Measurements from ENCODE around the gene PRRT1B.
"Not testable (repeated sequence)": the region's sequence is repeated elsewhere in the genome, so short reads cannot be mapped to it uniquely, and the experiment has no call there.

The PRRT1B gene

GRCh38 chr9:131550465-131550864 lies 5.1 kb downstream of the PRRT1B start:
- not testable (repeated sequence) for DNase-seq (ENCODE audit: low spot score)

DNA sequence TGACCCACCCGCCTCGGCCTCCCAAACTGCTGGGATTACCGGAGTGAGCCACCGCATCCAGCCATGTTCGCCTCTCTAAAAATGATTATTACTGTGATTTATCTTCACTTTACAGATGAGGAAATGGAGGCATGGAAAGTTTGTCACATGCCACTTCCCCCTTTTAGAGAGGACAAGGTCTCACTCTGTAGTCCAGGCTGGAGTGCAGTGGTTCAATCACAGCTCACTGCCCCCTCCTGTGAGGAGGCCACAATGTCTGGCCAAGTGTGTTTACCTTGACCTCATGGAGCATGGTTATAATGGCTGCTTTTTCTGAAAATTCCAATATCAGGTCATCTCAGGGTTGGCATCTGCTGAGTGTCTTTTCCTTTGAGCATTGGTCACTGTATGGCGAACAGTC lies 6.7 kb downstream of the PRRT1B start:
- DNase-seq (ENCODE audit: low spot score): no peak

GRCh38 chr9:131554087-131554842 lies 8.9 kb downstream of the PRRT1B start:
- DNase-seq (ENCODE audit: low spot score): no peak

DNA sequence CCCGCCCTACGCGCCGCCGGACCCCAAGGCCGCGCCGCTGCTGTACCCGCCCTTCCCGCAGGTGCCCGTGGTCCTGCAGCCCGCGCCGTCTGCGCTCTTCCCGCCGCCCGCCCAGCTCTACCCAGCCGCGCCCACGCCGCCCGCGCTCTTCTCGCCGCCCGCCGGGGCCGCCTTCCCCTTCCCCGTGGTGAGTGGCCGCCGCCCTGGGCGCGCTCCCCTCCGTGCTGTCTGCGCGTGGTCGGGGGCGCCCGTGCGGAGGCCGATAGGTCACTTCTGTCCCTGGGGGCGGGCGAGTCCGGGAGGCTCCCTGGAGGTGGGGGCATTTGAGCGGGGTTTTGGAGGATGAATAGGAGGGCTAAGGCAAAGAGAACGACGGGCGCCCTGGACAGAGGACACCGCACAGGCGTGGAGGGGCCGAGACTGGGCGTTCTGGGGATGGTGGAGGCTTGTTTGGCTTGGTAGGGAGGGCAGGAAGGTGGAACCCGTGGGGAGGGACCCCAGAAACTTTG lies 9.6 kb downstream of the PRRT1B start:
- no peak for DNase-seq (ENCODE audit: low spot score)

DNA sequence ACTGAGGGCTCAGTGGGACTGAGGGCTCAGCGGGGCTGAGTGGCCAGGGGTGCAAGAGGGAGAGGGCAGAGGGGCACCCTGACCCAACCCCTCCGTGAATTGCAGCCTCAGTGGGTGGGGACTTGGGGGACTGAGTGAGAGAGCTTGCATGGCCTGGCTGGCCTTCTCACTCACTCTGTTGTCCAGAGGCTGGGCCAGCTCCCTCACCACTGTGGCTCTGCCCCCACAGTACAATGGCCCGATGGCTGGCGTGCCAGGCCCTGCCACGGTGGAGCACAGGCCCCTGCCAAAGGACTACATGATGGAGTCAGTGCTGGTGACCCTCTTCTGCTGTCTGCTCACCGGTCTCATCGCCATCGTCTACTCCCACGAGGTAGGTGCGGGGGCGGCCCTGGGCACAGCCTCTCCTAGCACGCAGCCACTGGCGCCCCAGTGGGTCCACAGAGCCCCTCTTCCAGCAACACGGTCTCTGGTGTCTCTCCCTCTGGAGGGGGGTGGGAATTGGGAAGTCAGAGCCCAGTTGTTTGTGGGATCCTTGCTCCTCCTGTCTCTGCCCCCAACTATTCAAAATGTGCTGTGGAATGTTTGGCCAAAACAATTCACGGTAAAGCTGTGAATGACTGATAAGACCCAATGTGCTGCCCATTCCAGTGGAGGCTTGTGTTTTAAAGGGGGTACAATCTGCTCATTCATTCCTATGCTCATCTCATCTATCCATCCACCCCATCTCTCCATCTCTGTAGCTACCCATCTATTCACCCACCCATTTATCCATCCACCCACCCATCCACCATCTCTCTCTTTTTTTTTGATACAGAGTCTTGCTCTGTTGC lies 10.7 kb downstream of the PRRT1B start:
- no peak for DNase-seq (ENCODE audit: low spot score)

GRCh38 chr9:131557855-131558548 lies 12.7 kb downstream of the PRRT1B start:
- DNase-seq (ENCODE audit: low spot score): no peak

GRCh38 chr9:131559421-131560000 lies 14.2 kb downstream of the PRRT1B start:
- no peak for DNase-seq (ENCODE audit: low spot score)

GRCh38 chr9:131562032-131562959 lies 17.0 kb downstream of the PRRT1B start:
- no peak for DNase-seq (ENCODE audit: low spot score)

GRCh38 chr9:131565369-131565768 lies 20.0 kb downstream of the PRRT1B start:
- no peak for DNase-seq (ENCODE audit: low spot score)

- DNase-seq (ENCODE audit: low spot score): no peak
Measured at GRCh38 chr9:131566158-131566557, 20.8 kb downstream of the PRRT1B start.

GRCh38 chr9:131567910-131568309 lies 22.6 kb downstream of the PRRT1B start:
- DNase-seq (ENCODE audit: low spot score): no peak

GRCh38 chr9:131574730-131575640 lies 29.7 kb downstream of the PRRT1B start:
- DNase-seq (ENCODE audit: low spot score): no peak

DNA sequence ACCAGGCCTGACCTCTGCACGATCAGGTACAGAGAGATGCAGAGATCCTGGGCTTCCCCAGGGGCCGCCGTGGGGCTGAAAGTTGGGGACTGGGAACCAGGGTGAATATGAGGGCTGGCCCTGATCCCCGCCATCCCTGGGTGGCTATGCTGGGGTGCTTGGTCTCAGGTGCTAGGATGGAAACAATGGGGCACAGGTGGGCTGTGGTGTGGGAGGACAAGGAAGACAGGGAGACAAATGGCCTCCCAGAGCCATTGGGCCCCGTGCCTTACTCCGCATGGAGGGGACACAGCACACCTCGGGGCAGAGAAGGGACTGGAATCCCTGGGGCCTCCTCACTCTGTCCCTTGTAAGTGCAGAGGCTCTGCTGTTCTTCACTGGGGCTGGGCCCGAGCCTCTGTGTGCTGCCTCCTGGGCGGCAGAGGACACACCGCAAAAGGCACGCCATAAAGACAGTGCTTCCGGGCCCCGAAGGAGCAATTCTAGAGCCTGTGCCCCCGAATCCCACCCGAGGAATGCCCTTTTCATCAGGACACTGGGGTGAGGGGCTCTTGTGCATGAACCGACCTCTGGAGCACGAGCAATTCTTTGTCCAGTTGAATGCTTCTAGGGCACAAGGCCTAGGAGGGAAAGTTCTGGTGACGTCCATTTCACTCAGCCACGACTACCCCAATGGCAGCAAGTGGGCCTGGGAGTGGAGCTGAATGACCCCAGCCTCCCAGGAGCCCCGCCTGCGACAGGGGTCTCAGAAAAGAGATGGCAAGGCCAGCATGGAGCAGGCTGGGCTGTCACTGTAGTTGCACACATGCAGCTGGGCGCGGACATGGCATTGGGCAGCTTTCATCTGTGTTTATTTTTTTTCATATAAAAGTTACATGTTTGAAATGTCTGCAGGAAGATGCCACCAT lies 30.9 kb downstream of the PRRT1B start:
- no peak for DNase-seq (ENCODE audit: low spot score)

DNA sequence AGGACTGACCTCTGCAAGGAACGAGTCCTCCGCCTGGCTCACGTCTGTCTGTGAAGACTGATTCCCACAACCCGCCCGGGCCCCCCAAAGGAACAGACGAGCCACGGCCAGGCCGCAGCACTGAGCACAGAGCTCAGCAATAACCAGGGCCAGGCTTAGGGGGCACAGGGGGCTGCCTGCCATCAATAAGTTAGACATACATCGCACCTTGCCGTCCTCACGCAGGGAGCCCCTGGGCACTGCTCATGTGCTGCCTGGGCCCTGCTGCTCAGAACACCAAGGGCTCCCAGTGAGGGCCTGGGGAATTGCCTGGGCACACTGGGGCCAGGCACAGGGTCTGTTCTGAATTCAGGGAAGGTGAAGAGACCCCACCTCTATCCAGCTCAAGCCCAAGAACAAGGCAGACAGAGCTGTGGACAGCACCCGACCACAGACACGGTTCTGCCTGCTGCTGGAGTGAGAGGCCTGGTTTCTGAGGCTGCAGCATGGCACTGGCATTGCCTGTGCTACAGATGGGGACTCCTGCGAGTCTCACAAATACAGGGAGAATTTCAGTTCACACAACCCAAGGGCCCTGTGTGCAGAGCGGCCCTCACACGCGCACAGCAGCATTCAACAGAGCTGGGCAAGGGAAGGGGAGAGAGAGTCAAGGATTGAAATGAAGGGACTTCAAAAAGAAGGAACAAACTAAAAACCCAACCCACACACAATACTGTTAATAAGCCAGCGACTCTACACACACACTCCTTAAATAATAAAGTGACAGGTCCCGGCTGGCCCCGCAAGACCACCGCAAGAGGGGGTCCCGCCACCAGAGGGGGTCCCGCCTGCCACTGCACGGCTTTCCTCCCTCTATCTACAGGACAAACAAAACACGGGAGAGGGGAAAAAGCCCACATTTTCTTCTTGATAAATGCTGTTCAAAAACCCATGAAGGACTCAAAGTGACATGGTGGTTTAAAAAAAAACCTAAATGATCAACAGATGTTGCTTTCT lies 32.0 kb downstream of the PRRT1B start:
- no peak for DNase-seq (ENCODE audit: low spot score)

DNA sequence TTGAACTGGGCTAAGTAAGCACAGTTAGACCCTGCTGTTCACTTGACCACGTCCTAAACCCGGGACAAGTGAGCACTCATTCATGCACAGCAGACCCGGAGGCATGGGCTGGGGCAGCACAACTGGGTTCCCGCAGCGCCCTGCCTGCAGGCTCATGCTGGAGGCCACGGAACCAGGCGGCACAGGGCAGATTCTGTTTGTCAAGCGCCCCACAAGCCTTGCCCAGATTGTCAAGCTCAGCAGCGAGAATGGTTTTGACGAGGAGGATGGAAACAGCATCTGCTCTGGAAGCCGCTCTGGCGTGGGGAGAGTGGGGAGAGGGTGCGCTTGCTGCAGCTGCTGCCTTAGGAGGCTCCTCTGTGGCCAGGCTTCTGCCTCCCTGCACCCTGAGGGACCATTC lies 32.7 kb downstream of the PRRT1B start:
- no peak for DNase-seq (ENCODE audit: low spot score)

GRCh38 chr9:131578731-131579504 lies 33.6 kb downstream of the PRRT1B start:
- peak; percentile 27 for DNase-seq (ENCODE audit: low spot score)

DNA sequence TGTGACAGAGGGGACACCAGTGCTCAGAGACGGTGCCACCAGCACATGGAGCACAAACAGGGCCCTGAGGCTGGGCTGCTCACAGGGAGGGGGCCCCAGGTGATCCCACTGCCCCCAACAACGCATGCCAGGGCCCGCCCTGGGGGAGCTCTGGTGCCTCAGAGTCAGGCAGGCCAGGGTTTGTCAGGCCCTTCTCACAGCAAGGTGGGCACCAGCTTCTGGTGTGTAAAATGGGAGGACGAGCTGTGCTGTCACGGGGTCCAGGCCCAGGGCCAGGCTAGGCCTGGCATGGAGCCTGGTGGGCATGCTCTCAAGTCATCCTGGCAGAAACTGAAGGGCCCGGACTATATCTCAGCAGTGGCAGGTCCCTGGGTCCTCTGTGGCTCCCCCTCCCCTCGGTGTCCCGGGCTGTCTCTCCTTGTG lies 34.5 kb downstream of the PRRT1B start:
- DNase-seq (ENCODE audit: low spot score): peak; percentile 17
